Dedifferentiated amniotic fluid mesenchymal stem cell (primary cell): ENCODE measurements around the gene CDH22.

ENCODE experiments used
- DNase-seq: peaks from one replicate; pipeline ENCODE4 v3.0.0-alpha.2; 2016; ENCODE audit errors: extremely low spot score

Gene CDH22

DNA sequence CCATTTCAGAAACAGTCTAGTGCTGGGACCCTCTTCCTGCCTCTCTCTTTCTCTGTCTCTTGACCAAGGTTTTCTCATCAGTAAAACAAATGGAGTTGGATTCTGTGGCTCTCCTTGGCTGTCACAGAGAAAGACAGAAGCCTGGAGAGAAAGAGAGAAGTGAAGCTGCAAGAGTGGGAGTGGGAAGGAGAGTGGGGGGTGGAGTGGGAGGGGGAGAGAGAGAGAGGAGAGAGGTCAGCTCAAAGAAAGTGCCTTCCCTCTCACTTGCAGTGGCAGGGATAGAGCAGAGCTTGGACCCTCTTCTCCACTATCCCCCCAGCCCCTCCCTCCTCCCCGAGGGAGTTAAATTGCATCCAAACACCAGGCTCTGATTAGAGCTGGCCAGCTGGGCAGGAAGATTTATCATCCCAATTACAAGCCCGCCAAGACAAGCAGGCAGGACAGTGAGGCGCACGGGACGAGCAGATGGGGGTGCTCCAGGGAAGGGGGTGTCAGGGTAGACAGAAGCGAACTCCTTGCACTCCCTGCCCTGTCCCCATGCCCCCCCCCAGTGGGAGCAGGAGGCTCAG is 115.8 kb downstream of the CDH22 start:
- DNase-seq, result no peak

DNA sequence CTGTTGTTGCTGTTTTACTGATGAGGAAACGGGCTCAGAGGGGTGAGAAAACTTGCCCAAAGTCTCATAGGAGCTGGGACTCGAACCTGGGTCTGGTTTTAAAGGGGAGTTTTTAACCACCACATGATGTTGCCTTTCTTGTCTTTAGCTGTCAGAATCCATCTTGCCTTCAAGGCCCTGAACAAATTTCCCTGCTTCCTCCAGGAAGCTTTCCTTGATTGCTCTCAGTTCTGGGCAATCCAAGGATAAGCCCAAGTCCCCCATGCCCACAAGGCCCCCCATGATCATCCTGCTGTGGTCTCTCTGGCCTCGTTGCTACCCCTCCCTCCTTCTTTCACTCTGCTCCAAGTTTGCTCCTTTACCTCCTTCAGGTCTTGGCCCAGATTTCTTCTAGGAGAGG is 116.7 kb downstream of the CDH22 start:
- DNase-seq, result no peak

DNA sequence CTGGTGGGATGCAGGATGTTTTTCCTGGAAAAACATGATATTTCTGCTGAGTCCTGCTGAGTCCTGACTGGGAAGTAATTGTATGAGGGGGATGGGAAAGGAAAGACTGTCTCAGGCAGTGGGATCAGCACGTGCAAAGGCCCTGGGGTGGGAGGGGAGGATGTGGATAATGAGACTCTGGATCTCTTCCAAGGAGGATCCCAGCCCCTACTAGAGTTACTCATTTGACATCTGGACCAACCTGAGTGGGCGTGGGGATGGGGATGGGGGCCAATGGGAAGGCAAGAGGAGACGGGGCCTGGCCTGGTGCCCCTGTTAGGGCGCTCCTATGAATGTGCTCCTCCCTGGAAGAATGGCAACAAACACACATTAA is 117.1 kb downstream of the CDH22 start:
- no peak for DNase-seq

DNA sequence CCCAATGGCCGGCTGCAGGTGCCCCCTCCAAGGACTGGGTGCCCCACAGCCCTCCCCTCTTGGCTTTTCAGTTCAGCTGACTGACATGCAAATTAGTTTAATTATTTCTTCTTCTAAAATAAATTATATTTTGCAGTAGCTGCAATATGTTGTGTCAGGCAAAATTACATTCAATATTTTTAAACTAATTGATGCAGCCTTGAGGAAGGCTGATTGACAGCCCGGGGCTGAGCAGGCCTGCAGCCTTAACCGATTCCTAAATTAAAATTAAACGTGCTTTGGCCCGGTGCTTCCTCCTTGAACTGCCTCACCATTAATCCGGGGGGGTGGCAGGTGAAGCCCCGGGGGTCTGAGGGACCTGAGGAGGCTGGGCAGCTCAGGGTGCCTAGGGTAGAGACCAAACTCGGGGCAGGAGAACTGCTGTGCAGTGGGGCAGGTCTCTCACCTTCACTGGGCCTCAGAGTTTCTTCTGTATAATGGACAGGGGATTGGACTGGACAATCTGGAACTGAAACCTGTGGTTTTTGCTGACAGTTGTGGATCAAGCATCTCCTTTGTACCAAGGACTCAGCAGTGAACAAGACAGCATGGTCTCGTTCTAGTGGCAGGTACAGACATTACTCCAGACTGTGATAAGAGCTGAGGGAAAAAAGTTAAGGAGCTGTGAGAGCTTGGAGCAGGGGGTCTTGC is 117.7 kb downstream of the CDH22 start:
- DNase-seq, result no peak

DNA sequence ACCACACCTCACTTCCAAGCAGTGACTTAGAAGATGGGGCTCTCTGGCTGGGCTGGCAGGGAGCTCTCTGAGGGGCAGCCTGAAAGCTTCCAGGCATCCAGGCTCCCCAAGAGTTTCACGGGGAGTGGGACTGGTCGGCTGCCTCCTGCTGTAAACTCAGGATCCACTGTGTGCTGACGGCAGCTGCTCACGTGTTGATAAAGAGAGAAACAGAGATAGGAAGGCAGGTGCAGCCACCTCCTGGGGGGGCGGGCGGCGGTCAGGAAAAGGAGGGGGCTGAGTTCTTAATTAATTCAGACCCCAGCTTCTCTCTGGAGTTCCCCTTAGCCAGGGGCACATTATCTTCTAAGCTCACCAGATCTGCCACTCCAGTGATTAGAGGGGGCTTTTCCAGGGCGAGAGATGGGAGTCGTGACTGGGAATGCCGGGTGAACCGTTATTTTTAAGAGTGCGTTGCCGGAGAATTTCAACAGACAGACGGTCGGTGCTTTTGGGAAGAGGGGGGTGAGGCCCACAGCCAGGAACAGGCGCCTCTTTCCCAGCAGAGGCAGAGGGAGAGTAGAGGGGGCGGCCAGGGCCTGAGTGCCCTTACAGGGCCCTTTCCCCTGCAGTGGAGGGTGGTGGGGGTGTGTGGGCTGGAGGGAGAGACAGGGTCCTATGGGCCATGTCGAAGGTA is 119.3 kb downstream of the CDH22 start:
- DNase-seq, result no peak

DNA sequence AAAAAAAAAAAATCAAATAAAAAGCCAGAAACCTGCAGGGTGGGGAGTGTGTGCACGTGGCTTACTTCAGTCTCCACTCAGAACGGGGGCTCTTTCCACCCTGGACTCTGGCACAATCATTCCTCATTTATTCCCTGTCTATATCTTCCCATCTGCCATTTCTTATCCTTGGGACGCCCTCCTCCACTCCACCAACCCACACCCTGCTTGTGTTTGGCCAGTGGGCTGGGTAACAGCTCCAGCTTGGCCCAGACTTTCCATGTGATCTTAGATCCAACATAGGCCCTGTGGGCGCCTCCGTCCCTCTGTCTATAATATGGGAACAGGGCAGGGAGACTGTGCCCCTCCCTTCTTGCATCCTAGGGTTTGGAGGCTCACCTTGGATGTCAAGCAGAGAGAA is 122.1 kb downstream of the CDH22 start:
- no peak for DNase-seq

DNA sequence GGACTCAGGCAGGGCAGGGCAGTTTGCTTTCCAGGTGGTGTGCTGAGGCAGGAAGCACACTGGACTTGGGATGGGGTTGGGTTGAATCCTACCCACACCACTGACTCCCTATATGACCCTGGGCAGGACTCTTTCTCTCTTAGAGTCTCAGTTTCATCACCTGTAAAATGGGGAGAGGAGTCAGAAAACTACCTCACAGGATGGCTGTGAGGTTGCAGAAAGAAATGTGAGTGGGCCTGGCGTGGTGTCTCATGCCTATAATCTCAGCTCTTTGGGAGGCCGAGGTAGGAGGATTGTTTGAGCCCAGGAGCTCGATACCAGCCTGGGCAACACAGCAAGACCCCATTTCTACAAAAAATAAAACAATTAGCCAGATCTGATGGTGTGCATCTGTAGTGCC is 122.9 kb downstream of the CDH22 start:
- no peak for DNase-seq

DNA sequence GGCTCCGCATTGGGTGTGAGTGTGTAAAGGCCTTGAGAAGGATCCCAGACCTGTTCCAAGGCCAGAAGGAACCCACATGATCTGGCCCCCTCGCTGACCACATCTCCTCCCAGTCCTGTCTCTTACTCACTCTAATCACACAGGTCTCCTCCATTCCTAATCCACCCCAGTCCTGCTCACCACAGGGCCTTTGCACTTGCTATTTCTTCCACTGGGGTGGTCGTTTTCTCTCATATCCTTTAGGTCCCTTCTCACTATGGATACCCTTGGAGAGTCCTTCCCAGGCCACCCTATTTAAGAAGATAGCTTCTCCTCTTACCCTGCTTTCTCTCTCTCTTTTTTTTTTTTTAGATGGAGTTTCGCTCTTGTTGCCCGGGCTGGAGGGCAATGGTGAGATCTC is 124.5 kb downstream of the CDH22 start:
- no peak for DNase-seq

DNA sequence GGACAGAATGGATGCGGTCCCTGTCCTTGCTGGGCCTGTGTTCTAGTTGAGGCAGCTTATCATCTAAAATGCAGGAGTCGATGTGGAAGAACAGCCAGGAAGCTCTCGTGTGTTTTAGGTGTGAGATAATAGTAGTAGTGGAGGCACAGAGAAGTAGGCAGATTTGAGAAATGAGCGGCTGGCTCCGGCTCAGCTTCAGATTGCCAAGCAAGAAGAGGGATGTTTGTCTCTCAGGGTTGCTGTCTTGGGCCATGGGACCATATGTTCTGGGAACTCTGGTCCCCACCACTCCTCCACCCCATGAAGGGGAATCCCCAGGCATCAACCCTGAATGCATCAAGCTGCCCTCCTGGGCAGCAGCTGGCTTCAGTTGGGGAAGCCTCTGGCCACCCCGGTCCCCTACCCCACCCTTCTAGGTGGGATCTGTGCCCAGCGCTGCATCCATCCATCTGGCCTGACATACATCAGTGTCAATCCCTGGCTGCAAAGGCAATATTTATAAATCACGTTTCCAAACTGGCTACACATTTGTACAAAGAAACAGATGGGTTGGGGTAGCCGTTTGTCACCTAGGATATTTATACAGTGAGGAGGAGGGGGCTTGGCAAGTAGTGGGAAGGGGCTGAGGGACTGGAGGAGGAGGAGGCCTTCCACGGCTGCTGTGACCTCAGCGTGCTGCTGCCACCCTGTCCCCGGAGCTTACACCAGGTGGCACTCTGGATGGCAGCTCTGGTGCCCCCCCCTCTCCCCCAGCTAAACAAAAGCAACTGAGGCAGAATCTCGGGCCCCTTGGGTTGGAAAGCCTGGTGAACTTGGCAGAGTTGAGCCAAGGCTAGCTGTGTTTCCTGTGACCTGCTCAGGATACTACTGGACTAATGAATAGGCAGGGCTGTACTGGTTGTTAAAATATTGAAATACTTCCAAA is 125.8 kb downstream of the CDH22 start:
- no peak for DNase-seq

DNA sequence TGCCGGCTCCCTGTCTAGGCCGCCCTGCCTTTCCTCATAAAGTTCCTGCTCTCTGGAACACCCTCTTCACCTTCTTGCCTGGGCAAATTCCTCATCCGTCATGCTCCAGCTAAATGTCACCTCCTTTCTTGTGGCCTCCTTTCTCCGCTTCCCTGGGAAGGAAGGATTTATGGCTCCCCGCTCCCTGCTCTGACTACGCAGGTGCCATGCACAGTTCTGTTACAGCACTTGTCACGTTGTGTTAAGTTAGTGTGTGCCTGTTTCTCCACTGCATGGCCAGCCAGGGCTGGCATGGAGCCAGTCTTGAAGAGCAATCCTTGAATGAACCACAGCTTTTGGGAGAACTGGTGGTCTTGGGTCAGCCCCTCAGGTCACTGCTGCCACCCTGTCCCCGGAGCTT is 128.4 kb downstream of the CDH22 start:
- DNase-seq, result no peak

DNA sequence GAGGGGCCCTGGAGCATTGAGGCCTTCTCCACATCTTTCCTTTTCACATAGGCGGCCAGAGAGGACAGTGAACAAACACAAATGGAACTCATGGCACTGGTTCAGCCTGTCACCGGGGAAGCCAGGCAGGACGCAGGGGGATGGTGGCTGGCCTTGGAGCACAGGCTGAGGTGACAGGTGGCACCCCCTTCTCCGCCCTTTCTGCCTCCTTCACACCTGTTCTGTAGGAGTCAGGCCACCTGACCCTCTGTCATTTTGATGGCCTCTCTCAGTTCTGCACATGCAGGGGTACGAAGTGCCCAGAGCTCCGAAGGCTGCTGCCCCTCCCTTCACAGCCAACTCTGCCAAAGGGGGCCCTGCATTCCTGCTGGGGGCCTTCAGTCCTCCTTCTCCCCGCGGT is 129.4 kb downstream of the CDH22 start:
- no peak for DNase-seq

DNA sequence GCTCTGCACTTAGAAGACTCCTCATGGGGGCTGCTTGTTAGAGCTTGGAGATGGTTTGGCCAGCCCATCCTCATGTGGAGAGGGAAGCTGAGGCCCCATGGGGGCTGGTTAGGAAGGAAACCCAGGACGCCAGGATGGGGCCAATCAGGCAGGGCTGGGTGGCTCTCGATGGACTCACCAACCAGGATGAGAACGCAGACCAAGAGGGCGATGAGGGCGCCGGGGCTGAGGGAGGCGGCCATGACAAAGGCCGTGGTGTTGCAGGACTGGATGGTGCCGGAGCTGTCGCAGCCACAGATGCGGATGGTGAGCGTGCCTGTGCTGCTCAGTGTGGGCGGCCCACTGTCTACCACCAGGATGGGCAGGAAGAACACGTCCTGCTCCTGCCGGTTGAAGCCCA is 130.5 kb downstream of the CDH22 start:
- no peak for DNase-seq

DNA sequence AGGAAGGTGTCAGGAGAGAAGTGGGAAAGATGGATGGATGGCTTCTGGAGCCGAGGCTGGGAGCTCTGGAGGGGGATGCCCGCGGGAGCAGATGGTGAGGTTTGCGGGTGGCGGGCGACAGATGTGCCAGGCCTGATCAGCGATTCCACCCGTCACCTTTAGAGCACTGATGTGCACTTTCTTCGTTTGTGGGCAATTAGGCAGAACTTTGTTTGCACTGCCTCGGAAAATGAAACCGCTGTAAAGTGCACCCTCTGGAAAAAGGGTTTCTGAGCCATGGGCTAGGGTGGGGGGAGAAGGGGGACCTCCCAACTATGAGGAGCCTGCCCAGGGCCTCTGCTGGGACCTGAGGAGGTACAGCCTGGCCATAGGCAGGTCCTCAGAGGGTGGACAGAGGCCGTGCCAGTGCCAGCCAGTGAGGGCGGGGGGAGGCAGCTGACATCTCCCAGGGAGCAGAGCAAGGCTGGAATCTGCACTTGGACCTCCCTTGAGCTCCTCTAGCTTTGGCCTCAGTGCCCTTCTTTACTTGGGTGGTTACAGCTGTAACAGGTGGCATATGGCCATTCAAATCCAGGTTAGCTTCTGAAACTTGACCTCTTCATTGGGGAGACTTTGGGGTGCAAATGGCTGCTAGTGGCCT is 131.4 kb downstream of the CDH22 start:
- no peak for DNase-seq

DNA sequence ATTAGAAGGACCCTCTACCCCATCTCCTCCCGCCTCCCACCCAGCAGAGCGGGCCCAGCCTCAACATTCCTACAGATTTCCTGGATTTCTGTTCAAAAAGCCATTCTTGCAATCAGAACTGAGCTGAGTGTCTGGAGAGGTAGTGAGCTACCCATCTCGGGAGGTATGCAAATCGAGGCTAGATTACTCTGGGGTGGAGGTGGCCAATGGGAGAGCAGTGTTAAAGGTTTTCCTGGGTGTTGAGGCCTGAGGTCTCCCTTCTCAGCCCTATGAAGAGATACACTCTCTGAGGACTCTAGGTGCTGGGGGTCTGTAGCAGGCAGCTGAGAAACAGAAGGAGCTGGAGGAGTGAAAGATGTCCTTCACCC is 133.2 kb downstream of the CDH22 start:
- DNase-seq, result no peak

DNA sequence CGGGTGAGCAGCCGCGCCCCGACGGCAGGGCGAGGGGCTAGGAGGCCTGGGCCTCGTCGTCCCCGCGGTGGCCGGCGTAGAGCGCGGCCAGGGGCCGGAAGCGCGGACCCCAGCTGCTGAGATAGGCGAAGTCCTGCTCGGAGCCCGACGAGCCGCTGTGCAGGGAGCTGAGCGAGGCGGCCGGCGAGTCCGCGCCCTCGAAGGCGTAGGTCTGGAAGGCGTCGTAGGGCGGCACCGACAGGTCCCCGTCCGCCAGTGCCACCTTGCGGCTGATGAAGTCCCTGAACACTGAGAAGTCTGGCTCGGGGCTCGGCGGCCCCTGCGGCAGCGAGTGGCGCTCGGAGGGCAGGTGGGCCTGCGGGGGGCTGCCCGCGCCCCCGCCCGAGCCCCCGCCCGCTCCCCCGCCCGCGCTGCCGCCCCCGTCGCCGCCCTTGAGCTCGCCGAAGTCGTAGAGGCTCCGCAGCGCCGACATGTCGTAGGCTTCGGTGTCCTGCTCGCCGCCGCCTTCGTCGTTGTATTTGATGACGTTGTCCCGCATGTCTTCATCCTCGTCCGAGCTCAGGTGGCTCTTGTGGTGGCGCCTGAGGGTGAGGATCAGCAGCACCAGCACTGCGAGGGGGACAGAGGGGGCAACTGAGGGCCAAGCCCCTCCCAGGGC is 133.7 kb downstream of the CDH22 start:
- no peak for DNase-seq

DNA sequence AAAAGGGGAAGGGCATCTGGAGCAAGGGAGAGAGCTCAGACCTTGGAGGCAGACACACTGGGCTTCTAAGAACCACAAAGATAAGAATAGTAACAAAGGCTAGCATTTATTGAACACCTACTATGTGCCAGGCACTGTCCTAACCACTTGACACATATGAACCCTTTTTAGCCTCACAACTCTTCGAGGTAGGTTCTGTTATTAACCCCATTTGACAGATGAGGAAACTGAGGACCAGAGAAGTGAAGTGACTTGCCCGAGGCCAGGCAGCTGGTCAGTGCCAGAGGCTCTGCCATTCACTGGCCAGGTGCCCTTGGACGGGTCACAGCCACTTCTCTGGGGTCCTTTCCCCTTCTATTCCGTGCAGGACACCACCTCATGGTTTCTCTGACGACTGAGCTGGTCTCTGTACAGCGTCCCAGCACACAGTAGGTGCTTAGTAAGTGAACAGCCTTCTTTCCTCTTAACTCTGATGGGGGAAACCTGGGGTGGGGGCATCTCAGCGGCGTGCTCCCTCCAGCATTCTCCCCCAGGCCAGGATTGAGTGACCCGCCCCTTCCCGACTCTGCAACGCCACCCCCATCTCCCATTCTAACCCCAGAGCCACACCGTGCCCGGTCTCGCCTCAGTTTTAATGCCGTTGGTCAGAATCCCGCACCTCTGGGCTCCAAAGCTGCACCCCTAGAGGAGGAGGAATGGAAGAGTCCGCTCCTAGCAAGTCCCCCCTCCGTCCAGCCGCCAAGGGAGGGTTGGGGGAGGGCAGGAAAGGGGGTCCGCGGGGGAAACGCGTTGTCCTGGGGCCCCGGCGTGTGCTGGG is 134.4 kb downstream of the CDH22 start:
- DNase-seq, result no peak

DNA sequence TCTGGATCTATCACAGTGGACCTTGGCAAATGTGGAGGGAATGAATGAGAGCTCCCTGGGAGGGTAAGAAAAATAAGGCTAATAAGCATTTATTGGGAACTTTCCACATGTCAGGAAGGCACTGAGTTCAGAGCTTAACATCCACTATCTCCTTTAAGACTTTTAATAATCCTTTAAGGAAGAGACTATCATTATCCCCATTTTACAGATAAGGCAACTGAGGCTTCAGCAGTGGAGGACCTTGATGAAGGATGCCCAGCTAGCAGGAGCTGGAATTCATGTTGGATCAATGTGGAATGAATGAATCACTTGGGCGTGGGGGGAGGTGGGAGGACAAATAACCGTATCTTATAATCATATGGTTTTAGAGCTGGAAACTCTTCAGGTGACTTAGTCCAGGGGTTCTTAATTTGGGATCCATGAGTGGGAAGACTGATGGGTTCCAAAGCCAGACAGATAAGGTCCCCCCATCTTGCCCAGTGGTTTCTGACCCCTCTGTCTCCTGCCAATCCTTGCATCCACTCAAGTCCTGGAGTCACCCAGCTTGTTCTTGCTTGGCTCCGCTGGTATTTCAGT is 135.2 kb downstream of the CDH22 start:
- DNase-seq, result no peak

DNA sequence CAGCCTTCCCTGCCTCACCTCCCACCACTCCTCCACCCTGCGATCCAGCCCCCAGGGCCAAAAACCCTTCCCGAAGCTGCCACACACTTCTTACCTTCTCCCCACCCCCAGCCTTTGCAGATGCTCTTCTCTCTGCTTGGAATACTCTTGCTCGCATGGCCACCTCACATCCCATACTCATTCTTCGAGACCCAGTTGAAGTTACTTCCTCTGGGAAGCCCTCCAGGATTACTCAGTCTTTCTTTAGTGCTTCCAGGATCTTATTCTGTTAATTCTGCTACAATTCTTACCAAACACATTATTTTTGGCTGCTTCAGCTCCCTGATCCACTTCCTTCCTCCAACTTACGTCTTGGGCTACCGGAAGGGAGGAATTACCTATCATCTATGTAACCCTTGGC is 135.8 kb downstream of the CDH22 start:
- no peak for DNase-seq

DNA sequence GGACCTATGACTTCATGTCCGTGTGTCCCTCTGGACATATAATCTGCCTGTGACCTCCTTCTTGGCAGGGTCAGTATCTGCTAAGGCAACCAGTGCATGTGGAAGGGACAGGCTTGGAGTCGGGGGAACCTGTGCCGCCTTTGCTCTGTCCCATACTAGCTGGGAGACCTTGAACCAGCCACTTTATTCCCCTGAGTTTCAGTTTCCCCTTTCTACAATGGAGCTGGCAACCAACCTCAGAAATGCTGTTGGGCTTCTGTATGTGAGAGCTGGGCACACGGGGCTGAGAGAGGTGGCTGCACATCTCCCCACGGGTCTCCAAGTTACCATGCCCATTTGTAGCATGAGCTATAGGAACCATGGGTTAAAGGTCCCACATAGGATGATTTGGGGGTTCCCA is 136.4 kb downstream of the CDH22 start:
- no peak for DNase-seq

DNA sequence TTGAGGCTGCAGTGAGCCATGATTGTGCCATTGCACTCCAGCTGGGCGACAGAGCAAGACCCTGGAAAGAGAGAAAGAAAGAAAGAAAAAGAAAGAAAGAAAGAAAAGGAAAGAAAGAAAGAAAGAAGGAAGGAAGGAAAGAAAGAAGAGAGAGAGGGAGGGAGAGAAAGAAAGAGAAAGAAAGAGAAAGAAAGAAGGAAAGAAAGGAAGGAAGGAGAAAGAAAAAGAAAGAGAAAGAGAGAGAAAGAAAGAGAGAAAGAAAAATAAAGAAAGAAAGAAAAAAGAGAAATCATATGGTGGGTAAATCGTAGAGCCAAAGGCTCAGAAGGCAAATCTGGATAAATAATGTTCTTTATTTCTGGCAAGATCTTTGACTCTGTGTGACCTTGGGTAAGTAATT is 136.8 kb downstream of the CDH22 start:
- no peak for DNase-seq
